ENCODE data around the gene ZEB1.

The ZEB1 gene

GRCh38 chr10:31317171-31317570 is 1.8 kb upstream of the ZEB1 start:
- no peak for TF ChIP-seq CTCF (conservative IDR thresholded peaks at IDR 0.05; ENCODE audit: low read depth, low read length)
- no peak overlapping the region for H3K4me3 ChIP-seq (ENCODE audit: low read depth, low read length)
- no peak for DNase-seq (ENCODE audit: low read depth)

GRCh38 chr10:31317652-31318381 is 1.2 kb upstream of the ZEB1 start:
- no peak for TF ChIP-seq CTCF (conservative IDR thresholded peaks at IDR 0.05; ENCODE audit: low read depth, low read length)
- DNase-seq (ENCODE audit: low read depth) = no peak
- peak overlapping the region; percentile 87 for H3K4me3 ChIP-seq (ENCODE audit: low read depth, low read length)

- no peak for TF ChIP-seq CTCF (conservative IDR thresholded peaks at IDR 0.05; ENCODE audit: low read depth, low read length)
- DNase-seq (ENCODE audit: low read depth) = peak; percentile 80
- peak overlapping the region; percentile 87 for H3K4me3 ChIP-seq (ENCODE audit: low read depth, low read length)
These were observed 598 bp upstream of the ZEB1 start for GRCh38 chr10:31318382-31318853.

- H3K4me3 ChIP-seq (ENCODE audit: low read depth, low read length) = peak overlapping the region; percentile 87
- peak; percentile 9 for TF ChIP-seq CTCF (conservative IDR thresholded peaks at IDR 0.05; ENCODE audit: low read depth, low read length)
- peak; percentile 15 for DNase-seq (ENCODE audit: low read depth)
These were observed 860 bp downstream of the ZEB1 start for GRCh38 chr10:31319602-31320549.

- DNase-seq (ENCODE audit: low read depth) = peak; percentile 64
These were observed 1.7 kb downstream of the ZEB1 start for GRCh38 chr10:31320550-31321211.

More at GRCh38 chr10:31320550-31321211, 1.7 kb downstream of the ZEB1 start:
- no peak for TF ChIP-seq CTCF (conservative IDR thresholded peaks at IDR 0.05; ENCODE audit: low read depth, low read length)
- H3K4me3 ChIP-seq (ENCODE audit: low read depth, low read length) = peak overlapping the region; percentile 87

Data from choroid plexus epithelial cell (primary cell).